ENCODE results near the gene ZMIZ1.
"Not testable (repeated sequence)": the region's sequence is repeated elsewhere in the genome, so short reads cannot be mapped to it uniquely, and the experiment has no call there.

The ZMIZ1 gene

DNA sequence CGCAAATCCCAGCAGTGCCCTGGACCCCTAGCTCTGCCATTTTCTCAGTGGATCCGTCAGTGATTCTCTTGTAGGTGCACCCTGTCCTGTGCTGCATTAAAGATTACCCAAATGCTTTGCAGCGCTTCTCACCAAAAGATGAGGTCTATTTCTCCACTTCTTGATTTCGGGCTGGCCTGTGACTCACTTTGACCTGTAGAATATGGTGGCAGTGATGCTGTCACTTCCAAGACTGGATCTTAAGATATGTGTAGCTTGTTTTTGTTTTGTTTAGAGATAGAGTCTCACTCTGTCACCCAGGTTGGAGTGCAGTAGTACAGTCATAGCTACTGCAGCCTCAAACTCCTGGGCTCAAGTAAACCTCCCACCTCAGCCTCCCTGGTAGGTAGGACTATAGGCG, 37.0 kb upstream of the ZMIZ1 start:
- no peak for DNase-seq (ENCODE audit: low read depth)

DNA sequence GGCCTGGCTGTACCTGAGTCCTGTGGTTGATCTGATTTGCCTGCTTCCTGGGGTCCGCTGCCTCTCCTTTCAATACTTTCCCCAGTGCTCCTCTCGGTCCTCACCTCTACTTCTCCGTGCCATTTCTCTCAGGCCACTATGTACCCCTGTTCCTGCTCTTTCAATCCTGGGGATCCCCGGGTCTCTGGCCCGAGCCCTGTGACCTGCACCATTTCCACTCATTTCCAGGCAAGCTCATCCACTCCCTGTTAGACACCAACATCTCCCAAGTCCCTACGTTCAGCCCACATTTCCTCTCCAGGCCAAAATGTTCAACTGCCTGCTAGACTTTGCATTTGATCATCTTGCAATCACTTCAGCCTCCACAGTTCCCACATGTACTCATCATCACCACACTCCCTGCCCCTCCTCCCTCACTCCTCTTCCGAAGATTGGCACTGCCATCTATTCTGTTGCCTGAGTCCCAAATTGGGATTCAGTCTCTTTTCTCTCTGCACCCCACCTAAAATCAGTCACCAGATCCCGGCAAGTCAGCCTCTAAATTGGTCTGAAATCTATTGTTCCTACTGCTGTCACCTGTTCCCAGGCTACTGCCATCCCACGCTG, 34.4 kb upstream of the ZMIZ1 start:
- DNase-seq (ENCODE audit: low read depth) = no peak

DNA sequence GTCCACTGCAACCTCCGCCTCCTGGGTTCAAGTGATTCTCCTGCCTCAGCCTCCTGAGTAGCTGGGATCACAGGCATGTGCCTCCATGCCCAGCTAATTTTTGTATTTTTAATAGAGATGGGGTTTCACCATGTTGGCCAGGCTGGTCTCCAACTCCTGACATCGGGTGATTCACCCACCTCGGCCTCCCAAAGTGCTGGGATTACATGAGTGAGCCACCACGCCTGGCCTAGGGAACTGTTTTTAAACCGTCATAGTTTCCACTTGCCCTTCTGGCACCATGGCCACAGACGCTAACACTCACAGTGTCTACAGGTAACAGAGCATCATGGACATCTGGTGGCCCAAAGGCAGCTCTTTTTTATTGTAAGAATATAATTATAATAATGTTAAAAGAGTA, 32.4 kb upstream of the ZMIZ1 start:
- DNase-seq (ENCODE audit: low read depth) = not testable (repeated sequence)

DNA sequence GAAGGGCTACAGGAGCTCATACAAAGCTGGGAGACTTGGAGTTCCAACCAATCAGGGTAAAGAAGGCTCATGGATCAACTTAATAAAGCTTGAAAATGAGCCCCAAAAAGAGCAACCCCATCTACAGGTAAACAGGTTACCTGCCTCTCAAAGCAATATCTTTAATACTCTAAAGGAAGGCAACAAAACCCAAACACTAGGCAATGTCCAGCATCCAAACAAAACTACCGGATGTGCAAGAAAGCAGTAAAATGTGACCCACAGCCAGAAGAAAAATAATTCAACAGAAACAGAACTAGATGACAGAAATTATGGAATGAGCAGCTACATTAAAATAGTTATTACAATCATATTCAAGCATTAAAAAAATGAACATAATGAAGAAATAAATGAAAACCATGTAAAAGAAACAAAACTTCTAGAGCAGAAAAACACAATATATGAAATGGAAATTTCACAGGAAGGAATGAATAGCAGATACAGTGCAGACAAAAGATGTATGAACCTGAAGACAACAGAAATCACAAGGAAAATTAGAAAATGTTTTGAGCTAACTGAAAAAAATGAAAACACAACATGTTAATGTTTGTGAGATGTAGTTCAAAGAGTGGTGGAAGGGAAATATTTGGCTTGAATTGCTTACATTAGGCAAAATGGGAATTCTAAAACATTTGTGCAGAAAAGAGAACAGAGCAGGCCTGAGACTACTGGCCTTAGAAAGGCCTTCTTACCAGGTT, 30.5 kb upstream of the ZMIZ1 start:
- no peak for DNase-seq (ENCODE audit: low read depth)

DNA sequence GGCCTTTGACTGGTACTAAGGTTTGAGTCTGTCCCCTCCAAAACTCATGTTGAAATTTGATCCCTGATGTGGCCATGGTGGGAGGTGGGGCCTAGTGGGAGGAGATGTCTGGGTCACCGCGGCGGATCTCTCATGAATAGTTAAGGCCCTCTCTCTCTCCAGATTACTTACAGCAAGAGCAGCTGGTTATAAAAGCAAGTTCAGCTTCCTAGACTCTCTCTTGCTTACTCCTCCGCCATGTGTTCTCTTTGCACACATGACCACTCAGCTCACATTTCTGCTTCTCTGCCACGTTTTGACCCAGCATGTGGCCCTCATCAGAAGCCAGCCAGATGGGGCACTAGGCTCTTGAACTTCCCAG, 29.9 kb upstream of the ZMIZ1 start:
- no peak for DNase-seq (ENCODE audit: low read depth)

DNA sequence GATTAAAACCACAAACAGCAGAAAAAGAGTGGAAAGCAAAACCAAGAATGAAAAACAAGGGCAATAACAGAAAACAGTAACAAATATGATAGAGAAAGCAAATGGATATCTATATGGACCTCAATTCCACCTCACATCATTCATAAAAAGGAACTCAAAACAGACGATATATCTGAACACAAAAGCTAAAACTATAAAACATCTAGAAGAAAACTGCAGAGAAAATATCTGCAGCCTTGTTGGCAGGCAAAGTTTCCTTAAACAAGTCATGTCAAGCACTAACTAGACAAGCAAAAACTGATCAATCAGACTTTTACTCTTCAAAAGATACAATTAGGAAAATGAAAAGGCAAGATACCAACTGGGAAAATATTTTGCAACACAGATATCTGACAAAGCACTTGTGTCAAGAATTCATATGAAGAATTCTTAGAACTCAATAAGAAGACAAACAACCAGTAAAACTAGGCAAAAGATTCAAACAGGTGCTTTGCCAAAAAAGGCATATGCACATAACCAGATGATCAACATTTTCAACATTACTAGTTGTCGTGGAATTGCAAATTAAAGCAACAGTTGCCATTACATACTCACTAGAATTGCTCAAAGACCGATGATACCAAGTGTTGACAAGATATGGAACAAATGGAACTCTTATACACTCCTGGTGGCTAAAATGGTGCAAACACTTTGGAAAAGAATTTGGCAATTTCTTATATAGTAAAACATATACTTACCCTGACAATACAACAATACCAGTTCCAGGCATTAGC, 25.9 kb upstream of the ZMIZ1 start:
- no peak for DNase-seq (ENCODE audit: low read depth)

DNA sequence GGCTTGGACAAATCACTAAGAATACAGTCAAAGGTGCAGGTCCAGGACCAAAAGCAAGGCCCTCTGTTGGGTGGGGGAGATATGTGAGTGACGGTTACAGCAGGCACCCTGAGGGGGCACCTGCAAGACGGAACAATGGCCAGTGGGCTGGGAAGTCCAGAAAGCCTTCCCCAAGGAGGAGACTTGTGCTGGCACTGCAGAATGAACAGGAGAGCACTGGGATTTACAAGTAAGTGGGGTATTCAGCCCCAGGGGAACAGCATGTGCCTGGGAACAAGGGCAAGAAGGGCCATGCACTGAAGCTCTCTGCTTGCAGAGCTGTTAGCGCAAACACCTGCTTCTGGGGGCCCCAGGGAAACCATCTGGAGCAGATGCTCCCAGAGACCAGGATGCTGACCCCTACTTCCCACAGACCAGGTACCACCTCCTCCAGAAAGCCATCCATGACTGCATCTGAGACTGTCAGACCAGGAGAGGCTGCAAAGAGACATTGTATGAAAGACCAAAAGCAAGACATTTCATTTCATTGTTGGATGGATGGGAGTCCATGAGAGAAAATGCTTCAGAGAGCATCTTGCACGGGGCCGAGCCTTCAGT, 24.6 kb upstream of the ZMIZ1 start:
- DNase-seq (ENCODE audit: low read depth) = no peak

DNA sequence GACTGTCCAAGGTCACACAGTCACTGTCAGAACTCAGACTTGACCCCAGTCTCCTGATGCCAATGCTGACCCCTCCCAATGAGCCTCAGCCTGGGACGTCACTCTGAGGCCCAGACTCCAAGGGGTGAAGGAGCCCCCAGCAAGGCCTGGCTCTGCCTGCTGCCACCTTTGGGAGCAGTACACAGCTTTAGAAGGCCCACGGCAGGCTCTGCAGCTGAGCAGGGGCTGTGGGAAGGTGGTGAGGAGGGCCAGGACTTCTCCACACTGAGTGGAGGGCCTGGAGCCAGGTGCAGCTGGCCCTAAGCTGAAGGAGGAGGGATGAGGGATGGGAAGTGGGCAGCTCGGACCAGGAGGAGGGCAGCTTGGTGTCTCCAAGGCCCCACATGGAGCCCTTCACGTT, 23.9 kb upstream of the ZMIZ1 start:
- no peak for DNase-seq (ENCODE audit: low read depth)

DNA sequence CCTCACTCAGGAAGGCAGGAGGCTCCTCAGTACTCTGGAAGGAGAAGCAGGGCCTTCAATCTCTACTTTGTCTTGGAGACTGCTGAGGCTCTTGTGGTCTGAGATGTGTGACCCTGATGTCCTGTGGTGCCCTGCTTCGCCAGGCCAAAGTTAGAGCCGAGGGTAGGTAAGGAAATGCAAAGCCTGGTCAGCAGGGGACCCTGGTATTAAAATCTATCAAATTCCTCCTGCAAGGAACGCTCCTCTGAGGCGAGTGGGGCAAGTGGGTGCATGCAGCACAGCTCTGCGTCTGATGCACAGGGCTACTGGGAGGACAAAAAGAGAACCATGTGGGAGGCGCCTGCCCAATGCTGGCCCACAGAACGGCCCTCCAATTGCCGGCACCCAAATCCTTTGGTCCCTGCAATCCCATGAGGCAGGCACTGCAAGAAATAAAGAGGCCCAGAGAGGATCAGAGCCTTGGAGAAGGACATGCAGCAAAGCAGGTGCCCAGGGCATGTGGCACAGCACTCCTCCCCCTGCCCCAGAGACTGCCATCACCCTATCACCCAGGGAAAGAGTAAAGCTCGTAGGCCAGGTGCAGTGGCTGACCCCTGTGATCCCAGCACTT, 23.1 kb upstream of the ZMIZ1 start:
- no peak for DNase-seq (ENCODE audit: low read depth)

DNA sequence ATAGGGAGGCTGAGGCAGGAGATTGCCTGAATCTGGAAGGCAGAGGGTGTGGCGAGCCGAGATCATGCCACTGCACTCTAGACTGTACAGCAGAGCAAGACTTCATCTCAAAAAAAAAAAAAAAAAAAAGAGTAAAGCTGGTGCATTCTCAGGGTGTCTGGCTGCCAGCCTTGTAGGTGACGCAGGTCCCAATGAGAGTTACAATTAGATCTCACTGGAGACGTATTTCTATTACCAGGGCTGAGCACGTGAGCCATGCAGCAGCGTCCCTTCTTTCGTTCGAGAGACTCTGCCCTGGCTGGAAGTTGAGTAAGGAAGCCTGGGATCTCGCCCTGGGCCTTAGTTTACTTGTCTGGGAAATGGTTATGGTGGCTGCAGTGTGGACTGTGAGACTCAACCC, 22.4 kb upstream of the ZMIZ1 start:
- DNase-seq (ENCODE audit: low read depth) = no peak

DNA sequence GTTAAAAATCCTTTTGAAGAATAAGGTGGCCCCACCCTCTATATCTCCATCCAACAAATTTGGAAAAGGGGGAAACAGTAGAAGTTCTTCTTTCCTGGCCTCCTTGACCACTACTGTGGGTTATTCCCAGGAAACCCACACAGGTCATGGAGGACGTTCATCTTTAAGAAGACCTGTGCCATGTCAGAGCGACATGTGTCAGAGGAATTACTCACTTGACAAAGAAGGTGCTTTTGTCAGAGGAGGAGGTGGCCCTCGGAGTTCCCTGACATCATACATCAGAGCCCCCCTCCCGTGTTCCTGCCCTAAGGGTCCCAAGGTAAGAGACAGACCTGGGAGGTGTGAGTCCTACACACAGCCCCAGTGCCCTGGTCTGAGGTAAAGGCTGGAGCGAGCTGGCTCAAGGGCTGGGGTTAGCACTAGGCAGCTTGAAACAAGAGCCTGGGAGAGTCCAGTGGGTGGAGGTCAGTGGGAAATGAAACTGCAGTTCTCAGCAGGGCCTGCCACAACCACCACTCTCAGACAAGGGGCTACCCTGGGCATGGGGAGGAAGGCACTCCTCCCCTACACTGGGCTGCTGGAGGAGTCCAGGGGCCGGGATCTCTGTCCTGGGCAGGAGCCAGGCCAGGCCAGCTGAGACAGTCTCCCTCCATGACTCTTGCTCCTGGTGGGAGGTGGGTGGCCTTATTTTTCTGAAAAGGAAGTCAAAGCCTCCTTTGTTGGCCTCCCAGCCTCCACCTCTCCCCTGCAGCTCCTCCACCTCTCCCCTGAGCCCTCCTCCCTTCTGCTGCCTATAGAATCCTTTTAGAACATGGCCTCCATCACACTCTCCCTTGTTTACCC, 21.8 kb upstream of the ZMIZ1 start:
- DNase-seq (ENCODE audit: low read depth) = no peak

DNA sequence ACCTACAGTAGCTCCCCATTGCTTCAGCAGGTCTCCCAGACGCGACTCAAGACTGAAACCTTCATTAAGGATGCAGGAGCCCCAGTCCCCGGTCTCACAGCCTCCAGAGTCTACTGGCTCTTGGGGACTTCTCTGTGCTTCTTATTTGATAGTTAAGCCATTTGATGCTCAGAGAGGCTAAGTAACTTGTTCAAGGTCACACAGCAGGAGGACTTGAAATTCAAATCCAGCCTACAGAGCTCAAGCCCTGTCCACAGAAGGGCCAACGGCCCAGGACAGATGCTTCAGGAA, 21.2 kb upstream of the ZMIZ1 start:
- no peak for DNase-seq (ENCODE audit: low read depth)

DNA sequence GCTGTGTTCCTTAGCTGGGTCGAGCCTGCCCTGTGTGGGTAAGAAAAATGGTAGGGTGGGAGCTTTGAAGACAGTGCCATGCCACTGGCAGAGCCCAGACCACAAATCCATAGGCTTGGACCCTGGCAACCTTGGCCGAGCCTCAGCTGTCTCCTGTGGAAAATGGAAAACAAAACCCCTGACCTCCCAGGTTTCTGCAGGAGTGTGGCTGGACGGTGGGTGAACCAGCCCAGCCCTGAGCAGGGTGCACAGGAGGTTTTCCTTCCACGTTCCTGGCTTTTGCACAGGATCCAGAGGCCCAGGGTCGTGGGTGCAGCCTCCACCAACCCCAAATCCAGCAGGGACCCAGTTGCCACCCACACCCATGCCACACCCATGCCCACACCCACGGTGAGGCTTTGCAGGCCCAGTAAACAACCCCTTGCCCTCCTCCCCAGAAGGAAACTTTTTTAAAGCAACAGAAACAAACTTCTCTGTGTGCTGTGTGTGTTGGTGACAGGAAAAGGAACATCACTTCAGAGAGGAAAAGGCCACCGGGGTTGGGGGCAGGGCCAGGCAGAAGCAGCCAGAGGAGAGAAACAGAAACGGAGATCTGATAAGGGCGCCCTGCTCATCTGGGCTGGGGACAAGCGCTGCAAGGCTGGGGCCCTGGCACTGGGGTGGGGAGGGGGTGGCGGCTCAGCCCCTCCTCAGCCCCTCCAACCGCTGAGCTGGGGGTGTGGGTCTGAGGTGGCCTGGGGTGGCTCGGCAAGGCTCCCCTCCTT, 20.7 kb upstream of the ZMIZ1 start:
- DNase-seq (ENCODE audit: low read depth) = peak; percentile 43

DNA sequence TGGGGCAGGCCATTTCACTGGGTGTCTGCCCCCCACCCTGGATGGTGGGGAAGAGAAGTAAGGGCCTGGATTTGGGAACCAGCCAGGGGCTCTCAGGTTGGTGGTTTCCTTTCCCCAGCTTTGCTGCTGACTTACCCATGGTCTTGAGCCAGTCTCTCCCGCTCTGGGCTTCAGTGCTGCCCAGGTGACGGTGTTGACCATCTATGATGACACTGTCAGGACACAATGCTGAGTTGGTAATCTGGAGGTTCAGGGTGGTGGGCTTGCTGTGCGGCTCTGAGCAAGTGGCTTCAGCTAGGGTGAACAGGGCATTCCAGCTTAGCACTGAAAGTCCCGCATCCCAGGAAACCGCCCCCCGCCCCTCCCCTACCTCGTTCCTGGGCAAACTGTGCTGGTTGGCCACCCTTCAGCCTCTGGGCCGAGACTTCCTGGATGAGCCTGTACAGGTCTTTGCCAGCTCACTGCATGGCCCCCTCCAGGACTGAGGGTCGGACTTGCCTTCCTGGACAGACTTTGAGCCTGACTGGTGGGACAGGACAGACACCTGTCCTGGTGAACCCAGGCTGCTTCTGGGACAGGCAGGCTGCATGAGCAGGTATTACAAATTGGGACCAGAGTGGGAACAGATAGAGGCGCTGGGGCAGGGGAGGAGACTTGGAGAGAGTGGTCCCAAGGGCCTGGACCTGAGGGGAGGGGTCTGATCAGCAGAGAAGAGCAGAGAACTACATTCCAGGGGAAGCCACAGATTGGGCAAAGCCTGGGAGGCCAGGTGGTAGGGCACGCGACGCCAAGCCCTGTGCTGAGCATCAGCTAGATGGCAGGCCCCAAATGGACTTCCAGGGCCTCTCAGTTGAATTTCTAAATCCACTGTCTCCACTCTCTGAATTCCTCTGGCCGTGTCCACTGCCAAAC, 19.9 kb upstream of the ZMIZ1 start:
- no peak for DNase-seq (ENCODE audit: low read depth)

DNA sequence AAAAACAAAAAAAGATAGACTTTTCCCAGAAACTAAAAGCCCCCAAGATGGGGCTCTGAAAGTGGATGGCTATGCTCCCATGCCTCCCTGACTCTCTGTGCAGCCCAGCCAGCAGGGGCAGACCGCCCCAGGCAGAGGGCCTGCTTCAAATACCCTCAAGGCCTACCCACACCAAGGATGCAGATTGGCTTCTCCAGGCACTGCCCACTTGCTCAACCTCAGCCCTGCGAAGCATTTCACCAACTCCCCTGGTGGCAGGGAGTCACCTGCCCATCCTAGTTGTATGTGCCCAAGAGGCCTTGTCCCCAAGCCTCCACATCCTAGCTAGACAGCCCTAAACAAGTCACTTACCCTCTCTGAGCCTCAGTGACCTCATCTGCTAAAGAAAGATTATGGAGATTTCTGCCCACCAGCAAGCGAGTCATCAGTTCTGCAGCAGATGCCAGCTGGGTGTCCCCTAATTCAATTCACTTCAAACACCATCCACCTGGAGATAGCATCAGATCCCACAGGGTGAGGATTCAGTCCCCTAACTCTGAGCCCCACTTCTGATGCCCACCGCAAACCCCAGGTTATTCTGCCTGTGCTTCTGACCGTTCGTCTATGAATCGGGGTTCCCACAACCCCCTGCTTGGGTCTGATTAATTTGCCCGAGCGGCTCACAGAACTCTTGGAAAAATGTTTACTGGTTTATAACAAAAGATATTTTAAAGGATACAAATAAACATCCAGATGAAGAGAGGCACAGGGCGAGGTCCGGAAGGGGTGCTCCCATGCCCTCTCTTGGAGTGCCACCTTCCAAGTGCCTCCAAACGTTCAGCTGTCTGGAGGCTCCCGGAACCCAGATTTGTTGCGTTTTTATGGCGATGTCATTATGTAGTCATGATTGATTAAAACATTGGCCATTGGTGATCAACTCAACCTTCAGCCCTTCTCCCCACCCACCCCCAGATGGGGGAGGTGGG, 18.6 kb upstream of the ZMIZ1 start:
- no peak for DNase-seq (ENCODE audit: low read depth)

DNA sequence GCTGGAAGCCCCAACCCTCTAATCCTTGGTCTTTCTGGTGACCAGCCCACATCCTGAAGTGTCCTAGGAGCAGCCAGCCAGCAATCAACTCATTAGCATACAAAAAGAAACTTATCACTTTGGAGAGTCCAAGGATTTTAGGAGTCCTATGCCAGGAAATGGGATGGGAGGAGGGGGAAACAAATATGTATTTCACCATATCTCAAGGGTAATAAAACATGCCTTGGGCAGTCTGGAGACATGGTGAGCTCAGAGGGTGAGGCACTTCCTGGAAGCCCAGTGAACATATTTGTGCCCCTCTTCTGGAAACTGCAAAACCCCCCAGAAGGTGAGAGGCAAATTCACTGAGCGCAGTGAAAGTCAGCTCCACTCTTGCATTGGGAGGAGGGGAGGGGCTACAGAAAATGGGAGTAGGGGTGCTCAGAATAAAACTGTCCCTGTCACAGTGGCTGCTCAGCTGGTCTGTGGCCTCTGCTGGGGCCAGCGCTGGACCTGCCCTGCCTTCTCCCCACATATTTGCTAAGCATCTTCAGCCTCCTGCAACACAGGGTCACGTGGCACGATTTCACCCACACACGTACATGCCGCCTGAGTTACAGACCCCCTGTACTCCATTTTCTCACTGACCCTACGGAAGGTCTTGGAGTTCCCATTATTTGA, 17.7 kb upstream of the ZMIZ1 start:
- DNase-seq (ENCODE audit: low read depth) = no peak

DNA sequence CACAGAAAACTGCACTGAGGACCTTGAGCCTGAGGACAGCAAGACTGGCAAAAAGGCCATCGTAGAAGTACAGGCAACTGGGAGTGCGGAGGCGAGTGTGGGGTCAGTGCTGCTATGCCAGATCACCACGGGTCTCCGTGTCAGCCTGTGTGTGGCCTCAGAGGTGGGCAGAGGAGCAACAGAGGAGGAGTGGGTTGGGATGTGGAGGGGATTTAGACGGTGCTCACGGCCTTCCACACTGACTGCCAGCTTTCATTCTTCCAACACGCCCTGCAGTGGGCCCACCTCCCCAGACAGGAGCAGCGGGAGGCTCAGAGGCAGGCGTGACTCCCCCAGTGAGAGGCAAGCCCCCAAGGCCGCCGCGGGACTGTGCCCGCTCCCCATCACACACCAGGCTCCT, 17.0 kb upstream of the ZMIZ1 start:
- no peak for DNase-seq (ENCODE audit: low read depth)

Data from activated T-helper 1 cell treated with Interleukin-2 at 50 U/mL for 16 hours (primary cell).